Astrocyte (in vitro differentiated cells and primary cell): Measurements from ENCODE around the gene TAB3. TPM values are rescaled to one million over a fixed set of nuclear protein-coding genes. Genes with fewer than 3 reads are reported as not detected.

ENCODE experiments used
- DNase-seq: peaks from one replicate; pipeline ENCODE4 v3.0.0-alpha.2; 2010; ENCODE audit warnings: low read depth
- FAIRE-seq: peaks from 2 replicates; lab custom pipeline; 2011; peaks lifted over from hg19 to GRCh38; lab: Jason Lieb, UNC
- H2AFZ ChIP-seq: 2 replicates; pipeline ENCODE4 v1.6.0; 2012; ENCODE audit warnings: low read depth, low read length, inconsistent platforms
- H3K27ac ChIP-seq: 2 replicates; pipeline ENCODE4 v1.5.1; 2011; ENCODE audit warnings: low read depth, low read length, inconsistent platforms
- H3K27me3 ChIP-seq: 2 replicates; pipeline ENCODE4 v1.6.0; 2011; ENCODE audit warnings: low read length, inconsistent platforms; ENCODE audit not compliant: insufficient read depth
- H3K36me3 ChIP-seq: 2 replicates; pipeline ENCODE4 v1.5.1; 2011; ENCODE audit warnings: low read length, inconsistent platforms; ENCODE audit not compliant: insufficient read depth
- H3K4me1 ChIP-seq: 2 replicates; pipeline ENCODE4 v1.5.1; 2011; ENCODE audit warnings: low read length, inconsistent platforms; ENCODE audit not compliant: insufficient read depth
- H3K4me2 ChIP-seq: 2 replicates; pipeline ENCODE4 v1.6.0; 2012; ENCODE audit warnings: low read length, inconsistent platforms
- H3K4me3 ChIP-seq: 2 replicates; pipeline ENCODE4 v1.5.1; 2011; ENCODE audit warnings: low read depth, mild to moderate bottlenecking, low read length, inconsistent platforms; ENCODE audit not compliant: insufficient read depth
- H3K79me2 ChIP-seq: 2 replicates; pipeline ENCODE4 v1.6.0; 2012; ENCODE audit warnings: mild to moderate bottlenecking, low read length, inconsistent platforms; ENCODE audit not compliant: insufficient read depth
- H3K9ac ChIP-seq: 2 replicates; pipeline ENCODE4 v1.6.0; 2012; ENCODE audit warnings: mild to moderate bottlenecking, low read length, inconsistent platforms
- H3K9me3 ChIP-seq: 2 replicates; pipeline ENCODE4 v1.5.1; 2012; ENCODE audit warnings: low read depth, mild to moderate bottlenecking, low read length, inconsistent platforms; ENCODE audit not compliant: insufficient read depth
- H4K20me1 ChIP-seq: 2 replicates; pipeline ENCODE4 v1.6.0; 2012; ENCODE audit warnings: low read length, inconsistent platforms; ENCODE audit not compliant: insufficient read depth
- H3K27ac Mint-ChIP-seq: one replicate; pipeline ENCODE4 v1.8.0; 2021; ENCODE audit warnings: mild to moderate bottlenecking, mixed read lengths; ENCODE audit not compliant: unreplicated experiment
- H3K27me3 Mint-ChIP-seq: one replicate; pipeline ENCODE4 v1.8.0; 2021; ENCODE audit warnings: low read depth, mixed read lengths; ENCODE audit not compliant: unreplicated experiment
- H3K36me3 Mint-ChIP-seq: one replicate; pipeline ENCODE4 v1.8.0; 2021; ENCODE audit warnings: low read depth, mixed read lengths; ENCODE audit not compliant: unreplicated experiment
- H3K4me1 Mint-ChIP-seq: one replicate; pipeline ENCODE4 v1.8.0; 2021; ENCODE audit warnings: low read depth, mixed read lengths; ENCODE audit not compliant: unreplicated experiment
- H3K4me3 Mint-ChIP-seq: one replicate; pipeline ENCODE4 v1.8.0; 2021; ENCODE audit warnings: mild to moderate bottlenecking, moderate library complexity, mixed read lengths; ENCODE audit not compliant: unreplicated experiment
- H3K9me3 Mint-ChIP-seq: one replicate; pipeline ENCODE4 v1.8.0; 2021; ENCODE audit warnings: mild to moderate bottlenecking, mixed read lengths; ENCODE audit not compliant: unreplicated experiment
- EZH2 ChIP-seq: IDR thresholded peaks from 2 replicates; pipeline ENCODE4 v1.6.1; 2012; ENCODE audit warnings: mild to moderate bottlenecking, low read length, inconsistent platforms; ENCODE audit not compliant: insufficient read depth
- total RNA-seq: library from RNA; stranded (reverse); gene quantifications from 2 replicates; pipeline ENCODE4 v1.2.1, GENCODE V29; 2021
- TF ChIP-seq, protein P1 (sequence below): IDR thresholded peaks from 2 replicates; pipeline ENCODE4 v1.5.1; 2011; ENCODE audit warnings: low read depth, mild to moderate bottlenecking, inconsistent platforms, low read length, moderate library complexity; ENCODE audit not compliant: insufficient read depth

The TAB3 gene
- total RNA-seq, 1 donor from 2014 or later, result 19.3 TPM

DNA sequence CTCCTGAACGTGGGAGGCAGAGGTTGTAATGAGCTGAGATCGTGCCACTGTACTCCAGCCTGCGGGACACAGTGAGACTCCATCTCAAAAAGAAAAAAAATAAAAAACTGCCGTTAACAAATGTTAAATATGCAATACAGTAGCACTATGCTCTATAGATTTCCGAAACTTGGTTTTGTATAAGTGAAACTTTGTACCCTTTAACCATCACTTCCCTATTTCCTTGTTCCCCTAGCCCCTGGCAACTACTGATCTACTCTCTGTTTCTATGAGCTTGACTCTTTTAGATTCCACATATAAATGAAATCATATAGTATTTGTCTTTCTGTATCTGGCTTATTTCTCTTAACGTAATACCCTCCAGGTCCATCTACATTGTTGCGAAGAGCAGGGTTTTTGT lies 74.1 kb downstream of the TAB3 start:
- DNase-seq, result no peak
- no peak overlapping the region for H3K4me3 Mint-ChIP-seq

DNA sequence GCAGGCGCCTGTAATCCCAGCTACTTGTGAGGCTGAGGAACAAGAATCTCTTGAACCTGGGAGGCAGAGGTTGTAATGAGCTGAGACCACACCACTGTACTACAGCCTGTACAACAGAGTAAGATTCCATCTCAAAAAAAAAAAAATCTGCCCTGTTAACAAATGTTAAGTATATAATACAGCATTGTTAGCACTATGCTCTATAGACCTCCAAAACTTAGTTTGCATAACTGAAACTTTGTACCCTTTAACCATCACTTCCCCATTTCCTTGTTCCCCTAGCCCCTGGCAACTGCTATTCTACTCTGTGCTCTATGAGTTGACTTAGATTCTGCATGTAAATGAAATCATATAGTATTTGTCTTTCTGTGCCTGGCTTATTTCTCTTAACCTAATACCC lies 76.7 kb downstream of the TAB3 start:
- Histone ChIP-seq H3K4me2 (no peak overlapping the region), H3K4me1 (no peaks in the 10 kb centered on the region), H3K27me3 (no peaks in the 10 kb centered on the region), H4K20me1 (no peaks in the 10 kb centered on the region), H2AFZ (no peak overlapping the region), H3K79me2 (no peaks in the 10 kb centered on the region), H3K36me3 (no peaks in the 10 kb centered on the region), H3K9me3 (no peaks in the 10 kb centered on the region), H3K4me3 (no peak overlapping the region), H3K9ac (no peak overlapping the region), H3K27ac (no peak overlapping the region)
- DNase-seq (no peak), FAIRE-seq (no peak)
- H3K27me3 Mint-ChIP-seq, result no peaks in the 10 kb centered on the region
- TF ChIP-seq EZH2, result no peak
- TF ChIP-seq, protein P1, sequence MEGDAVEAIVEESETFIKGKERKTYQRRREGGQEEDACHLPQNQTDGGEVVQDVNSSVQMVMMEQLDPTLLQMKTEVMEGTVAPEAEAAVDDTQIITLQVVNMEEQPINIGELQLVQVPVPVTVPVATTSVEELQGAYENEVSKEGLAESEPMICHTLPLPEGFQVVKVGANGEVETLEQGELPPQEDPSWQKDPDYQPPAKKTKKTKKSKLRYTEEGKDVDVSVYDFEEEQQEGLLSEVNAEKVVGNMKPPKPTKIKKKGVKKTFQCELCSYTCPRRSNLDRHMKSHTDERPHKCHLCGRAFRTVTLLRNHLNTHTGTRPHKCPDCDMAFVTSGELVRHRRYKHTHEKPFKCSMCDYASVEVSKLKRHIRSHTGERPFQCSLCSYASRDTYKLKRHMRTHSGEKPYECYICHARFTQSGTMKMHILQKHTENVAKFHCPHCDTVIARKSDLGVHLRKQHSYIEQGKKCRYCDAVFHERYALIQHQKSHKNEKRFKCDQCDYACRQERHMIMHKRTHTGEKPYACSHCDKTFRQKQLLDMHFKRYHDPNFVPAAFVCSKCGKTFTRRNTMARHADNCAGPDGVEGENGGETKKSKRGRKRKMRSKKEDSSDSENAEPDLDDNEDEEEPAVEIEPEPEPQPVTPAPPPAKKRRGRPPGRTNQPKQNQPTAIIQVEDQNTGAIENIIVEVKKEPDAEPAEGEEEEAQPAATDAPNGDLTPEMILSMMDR, result no peak
- no peak overlapping the region for H3K27ac Mint-ChIP-seq
- H3K9me3 Mint-ChIP-seq, result no peaks in the 10 kb centered on the region
- H3K4me1 Mint-ChIP-seq, result no peaks in the 10 kb centered on the region
- no peak overlapping the region for H3K4me3 Mint-ChIP-seq
- H3K36me3 Mint-ChIP-seq, result no peaks in the 10 kb centered on the region

More for the DNA sequence above, 74.1 kb downstream of the TAB3 start:
- Histone ChIP-seq H3K4me1 (no peaks in the 10 kb centered on the region), H3K4me3 (no peak overlapping the region), H4K20me1 (no peaks in the 10 kb centered on the region), H3K9ac (no peak overlapping the region), H3K27ac (no peak overlapping the region), H3K9me3 (no peaks in the 10 kb centered on the region), H3K79me2 (no peaks in the 10 kb centered on the region), H2AFZ (no peak overlapping the region), H3K36me3 (no peaks in the 10 kb centered on the region), H3K4me2 (no peak overlapping the region), H3K27me3 (no peaks in the 10 kb centered on the region)
- TF ChIP-seq, protein P1, result no peak
- no peak for TF ChIP-seq EZH2
- peak; percentile 78 for FAIRE-seq
- H3K36me3 Mint-ChIP-seq, result no peaks in the 10 kb centered on the region
- H3K27ac Mint-ChIP-seq, result no peak overlapping the region
- H3K4me1 Mint-ChIP-seq, result no peaks in the 10 kb centered on the region
- H3K27me3 Mint-ChIP-seq, result no peaks in the 10 kb centered on the region
- H3K9me3 Mint-ChIP-seq, result no peaks in the 10 kb centered on the region

DNA sequence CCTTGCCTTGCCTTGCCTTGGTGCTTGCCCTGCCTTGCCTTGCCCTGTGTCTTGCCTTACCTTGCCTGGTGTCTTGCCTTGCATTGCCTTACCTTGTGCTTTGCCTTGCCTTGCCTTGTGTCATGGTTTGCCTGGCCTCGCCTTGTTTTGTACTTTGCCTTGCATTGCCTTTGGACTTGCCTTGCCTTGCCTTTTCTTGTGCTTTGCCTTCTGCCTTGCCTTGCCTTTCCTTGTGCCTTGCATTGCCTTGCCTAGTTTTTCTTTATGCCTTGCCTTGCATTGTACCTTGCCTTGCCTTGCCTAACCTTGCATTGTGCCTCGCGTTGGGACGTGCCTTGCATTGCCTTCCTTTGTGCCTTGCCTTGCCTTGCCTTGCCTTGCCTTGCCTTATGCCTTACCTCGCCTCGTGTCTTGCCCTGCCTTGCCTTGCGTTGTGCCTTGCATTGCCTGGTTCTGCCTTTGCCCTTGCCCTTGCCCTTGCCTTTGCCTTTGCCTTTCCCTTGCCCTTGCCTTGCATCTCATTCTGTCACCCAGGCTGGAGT lies 82.8 kb downstream of the TAB3 start:
- peaks cover 6% of the 10 kb centered on the region for H3K9me3 ChIP-seq
- no peaks in the 10 kb centered on the region for H3K4me1 Mint-ChIP-seq
- H3K9me3 Mint-ChIP-seq, result no peaks in the 10 kb centered on the region
- no peak overlapping the region for H3K4me2 ChIP-seq
- H3K36me3 ChIP-seq, result no peaks in the 10 kb centered on the region
- TF ChIP-seq EZH2, result no peak
- TF ChIP-seq, protein P1, result no peak
- no peaks in the 10 kb centered on the region for H4K20me1 ChIP-seq
- H3K27ac Mint-ChIP-seq, result no peak overlapping the region
- no peak overlapping the region for H3K4me3 ChIP-seq
- no peak overlapping the region for H2AFZ ChIP-seq
- H3K27me3 ChIP-seq, result no peaks in the 10 kb centered on the region
- DNase-seq (no peak), FAIRE-seq (no peak)
- no peaks in the 10 kb centered on the region for H3K79me2 ChIP-seq
- no peaks in the 10 kb centered on the region for H3K36me3 Mint-ChIP-seq
- H3K4me1 ChIP-seq, result no peaks in the 10 kb centered on the region
- no peak overlapping the region for H3K4me3 Mint-ChIP-seq
- H3K27ac ChIP-seq, result no peak overlapping the region
- no peak overlapping the region for H3K9ac ChIP-seq
- H3K27me3 Mint-ChIP-seq, result no peaks in the 10 kb centered on the region
